HepG2 (cell line): ENCODE results near the gene TRAPPC3. TPM values are rescaled to one million over a fixed set of nuclear protein-coding genes. Genes with fewer than 3 reads are reported as not detected.

ENCODE experiments used
- ATF4 ChIP-seq, 2 experiments: fragments of 450-650 bp in 1 of 2; sonication (generic) in 1 of 2; formaldehyde crosslinking; IDR thresholded peaks; 2 replicates each; pipeline versions ENCODE4 v1.5.0 to v1.8.0; 2020 to 2022; ENCODE audit warnings: mild to moderate bottlenecking in 1 of 2, missing genetic modification reagents in 1 of 2
- GATA4 ChIP-seq: sonication (generic); IDR thresholded peaks from 2 replicates; pipeline ENCODE4 v1.6.1; 2016; ENCODE audit warnings: antibody characterized with exemption, low read depth, borderline replicate concordance
- GZF1 ChIP-seq: sonication (generic); formaldehyde crosslinking; IDR thresholded peaks from 2 replicates; pipeline ENCODE4 v1.5.1; 2020; ENCODE audit warnings: mild to moderate bottlenecking, missing genetic modification reagents
- HMGXB4 ChIP-seq, 2 experiments: sonication (generic) in 1 of 2; formaldehyde crosslinking in 1 of 2; IDR thresholded peaks; 2 replicates each; pipeline versions ENCODE4 v1.4.0 to v1.6.1; 2018 to 2020; ENCODE audit warnings: missing genetic modification reagents in 2 of 2, borderline replicate concordance in 1 of 2, low read depth in 1 of 2, mild to moderate bottlenecking in 1 of 2, missing biosample characterization in 1 of 2
- KLF6 ChIP-seq: IDR thresholded peaks from 2 replicates; pipeline ENCODE4 v1.8.0; 2016; ENCODE audit warnings: missing biosample characterization, missing genetic modification reagents
- MIXL1 ChIP-seq: IDR thresholded peaks from 2 replicates; pipeline ENCODE4 v1.6.1; 2016
- MTERF4 ChIP-seq: sonication (generic); formaldehyde crosslinking; IDR thresholded peaks from 2 replicates; pipeline ENCODE4 v1.8.0; 2023; ENCODE audit warnings: mild to moderate bottlenecking, missing genetic modification reagents
- NR3C1 ChIP-seq: sonication (generic); formaldehyde crosslinking; IDR thresholded peaks from 2 replicates; pipeline ENCODE4 v1.4.0; 2020; ENCODE audit warnings: missing genetic modification reagents
- RNF2 ChIP-seq: fragments of 450-650 bp; conservative IDR thresholded peaks from 2 replicates; pipeline ENCODE4 v1.6.1; 2016; ENCODE audit warnings: low read depth
- RXRB ChIP-seq: IDR thresholded peaks from 2 replicates; pipeline ENCODE4 v1.6.1; 2016; ENCODE audit warnings: borderline replicate concordance, missing genetic modification reagents, missing compliant biosample characterization
- SOX13 ChIP-seq, 3 experiments: fragments of 450-650 bp in 1 of 3; sonication (generic) in 1 of 3; formaldehyde crosslinking in 1 of 3; IDR thresholded peaks in 2 of 3; conservative IDR thresholded peaks in 1 of 3; 2 replicates each; pipeline versions ENCODE4 v1.5.0 to v1.6.1; 2016 to 2020; ENCODE audit warnings: antibody characterized with exemption in 1 of 3, mild to moderate bottlenecking in 1 of 3, missing compliant biosample characterization in 1 of 3, missing genetic modification reagents in 1 of 3, moderate library complexity in 1 of 3
- TBX2 ChIP-seq: sonication (generic); formaldehyde crosslinking; IDR thresholded peaks from 2 replicates; pipeline ENCODE4 v1.5.0; 2020; ENCODE audit warnings: missing genetic modification reagents, mild to moderate bottlenecking, borderline replicate concordance
- ZGPAT ChIP-seq: IDR thresholded peaks from 2 replicates; pipeline ENCODE4 v1.6.1; 2016; ENCODE audit warnings: mild to moderate bottlenecking
- ZNF44 ChIP-seq: sonication (generic); formaldehyde crosslinking; IDR thresholded peaks from 2 replicates; pipeline ENCODE4 v1.5.1; 2020; ENCODE audit warnings: mild to moderate bottlenecking, missing genetic modification reagents
- ZNF572 ChIP-seq: sonication (generic); formaldehyde crosslinking; IDR thresholded peaks from 2 replicates; pipeline ENCODE4 v1.5.1; 2020; ENCODE audit warnings: mild to moderate bottlenecking, missing genetic modification reagents
- ZNF589 ChIP-seq: sonication (generic); formaldehyde crosslinking; conservative IDR thresholded peaks from 2 replicates; pipeline ENCODE4 v1.8.0; 2022; ENCODE audit warnings: mild to moderate bottlenecking, moderate library complexity, missing genetic modification reagents
- ZNF687 ChIP-seq: sonication (generic); formaldehyde crosslinking; IDR thresholded peaks from 2 replicates; pipeline ENCODE4 v1.5.1; 2020; ENCODE audit warnings: mild to moderate bottlenecking, missing genetic modification reagents, moderate library complexity
- ZNF790 ChIP-seq: sonication (generic); formaldehyde crosslinking; IDR thresholded peaks from 2 replicates; pipeline ENCODE4 v1.8.0; 2022; ENCODE audit warnings: missing genetic modification reagents, mild to moderate bottlenecking, borderline replicate concordance
- ZNF792 ChIP-seq: IDR thresholded peaks from 2 replicates; pipeline ENCODE4 v1.6.1; 2016
- polyA plus RNA-seq, 8 experiments: library from polyadenylated mRNA; depleted of rRNA in 3 of 8; stranded (reverse) in 7 of 8; unstranded in 1 of 8; fragments of >200 nt; fragmentation: Illumina TruSeq in 4 of 8; extraction: Trizol in 4 of 8; gene quantifications; 2 replicates each; pipeline versions ENCODE4 v1.2.1 to v1.2.3, GENCODE V29; 2011 to 2016; ENCODE audit warnings: low read depth in 4 of 8, missing spikeins in 1 of 8, mixed read lengths in 1 of 8; ENCODE audit not compliant: insufficient read depth in 1 of 8
- total RNA-seq, 5 experiments: library from RNA; depleted of rRNA; stranded (reverse); fragments of >200 nt; fragmentation: Illumina TruSeq; extraction: Trizol; gene quantifications; 2 replicates each; pipeline ENCODE4 v1.2.3, GENCODE V29; 2016; ENCODE audit warnings: low read depth in 1 of 5

Gene TRAPPC3
- total and polyA plus RNA-seq, 2 of the 13 experiments (the other 11 are each of a cell fraction or from before 2014, with no cell fraction given) = 53.7 to 62.4 TPM

GRCh38 chr1:36150296-36151133 lies 1.2 kb upstream of the TRAPPC3 start (continued):
- peak; percentile 15 to 36; a peak in 1 of 4 replicates for TF ChIP-seq HMGXB4 (CRISPR knock-in tag; IDR thresholded peaks at IDR 0.05; ENCODE audit: borderline replicate concordance in 1 of 2, low read depth in 1 of 2)
- TF ChIP-seq NR3C1 (CRISPR knock-in tag) = no peak
- TF ChIP-seq ZNF589 (CRISPR knock-in tag) = no peak
- no peak for TF ChIP-seq ZNF572 (CRISPR knock-in tag)
- no peak for TF ChIP-seq KLF6 (CRISPR knock-in tag)
- 0 out of 2 replicates have a peak, but pooled peaks have one; percentile 21 for TF ChIP-seq TBX2 (CRISPR knock-in tag)
- TF ChIP-seq ZGPAT (CRISPR knock-in tag) = peak; percentile 61
- TF ChIP-seq ZNF687 = peak; percentile 67
- peak; percentile 41; the same call in 1 of the 2 replicates for TF ChIP-seq ZNF792
- TF ChIP-seq GATA4 = no peak
- TF ChIP-seq GZF1 (CRISPR knock-in tag) = no peak
- TF ChIP-seq RXRB (CRISPR knock-in tag) = peak; percentile 78
- no peak for TF ChIP-seq SOX13 (IDR thresholded peaks at IDR 0.05)
- peak in 1 of 2 experiments; percentile 31; a peak in 1 of 4 replicates for TF ChIP-seq SOX13 (CRISPR knock-in tag; conservative IDR thresholded peaks at IDR 0.05 in 1 of 2, IDR thresholded peaks at IDR 0.05 in 1 of 2)
- no peak for TF ChIP-seq ZNF44 (CRISPR knock-in tag)
- TF ChIP-seq ZNF790 (CRISPR knock-in tag) = no peak
- no peak for TF ChIP-seq ATF4 (CRISPR knock-in tag; IDR thresholded peaks at IDR 0.05)
- no peak for TF ChIP-seq MIXL1
- no peak for TF ChIP-seq RNF2
- TF ChIP-seq MTERF4 (CRISPR knock-in tag) = no peak
